HG03045 (cell line): Measurements from ENCODE around the gene CPTP.

Experiments
- ATAC-seq: cut with Tn5 transposase; IDR thresholded peaks from one replicate; pipeline ENCODE4 v1.9.1; 2021; ENCODE audit warnings: mild to moderate bottlenecking, moderate library complexity; ENCODE audit not compliant: unreplicated experiment

Gene CPTP

DNA sequence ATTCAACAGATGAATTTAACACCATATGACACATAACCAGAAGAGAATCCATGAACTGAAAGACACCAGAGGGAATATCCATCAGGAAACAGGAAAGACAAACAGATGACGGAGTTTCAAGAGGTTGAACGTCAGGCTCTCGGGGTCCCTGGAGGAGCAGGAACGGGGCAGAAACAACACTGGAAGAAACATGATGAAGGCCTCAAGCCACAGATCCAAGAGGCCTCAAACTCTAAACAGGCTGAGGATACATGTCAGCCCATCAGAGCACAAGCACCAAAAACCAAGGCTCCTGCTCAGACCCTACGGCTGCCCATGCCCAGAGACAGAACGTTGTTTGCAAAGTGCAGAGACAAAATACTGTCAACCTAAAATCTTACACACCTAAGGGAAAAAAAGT lies 7.2 kb upstream of the CPTP start:
- no peak for ATAC-seq

DNA sequence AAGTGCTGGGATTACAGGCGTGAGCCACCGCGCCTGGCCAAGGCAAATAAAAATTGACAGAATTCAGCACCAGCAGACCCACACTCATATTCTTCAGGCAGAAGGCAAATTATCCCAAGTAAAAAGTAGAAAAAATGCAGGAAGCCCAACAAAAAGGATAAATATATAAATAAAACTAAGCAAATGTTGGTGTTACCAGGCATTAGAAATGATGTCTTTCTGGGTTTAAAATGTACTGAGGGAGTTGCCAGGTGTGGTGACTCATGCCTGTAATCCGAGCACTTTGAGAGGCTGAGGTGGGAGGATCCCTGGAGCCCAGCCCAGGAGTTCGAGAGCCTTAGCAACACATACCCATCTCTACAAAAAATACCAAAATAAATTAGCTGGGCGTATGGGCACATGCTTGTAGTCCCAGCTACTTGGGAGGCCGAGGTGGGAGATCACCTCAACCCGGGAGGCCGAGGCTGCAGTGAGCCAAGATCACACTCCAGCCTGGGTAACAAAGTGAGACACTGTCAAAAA lies 6.4 kb upstream of the CPTP start:
- no peak for ATAC-seq

DNA sequence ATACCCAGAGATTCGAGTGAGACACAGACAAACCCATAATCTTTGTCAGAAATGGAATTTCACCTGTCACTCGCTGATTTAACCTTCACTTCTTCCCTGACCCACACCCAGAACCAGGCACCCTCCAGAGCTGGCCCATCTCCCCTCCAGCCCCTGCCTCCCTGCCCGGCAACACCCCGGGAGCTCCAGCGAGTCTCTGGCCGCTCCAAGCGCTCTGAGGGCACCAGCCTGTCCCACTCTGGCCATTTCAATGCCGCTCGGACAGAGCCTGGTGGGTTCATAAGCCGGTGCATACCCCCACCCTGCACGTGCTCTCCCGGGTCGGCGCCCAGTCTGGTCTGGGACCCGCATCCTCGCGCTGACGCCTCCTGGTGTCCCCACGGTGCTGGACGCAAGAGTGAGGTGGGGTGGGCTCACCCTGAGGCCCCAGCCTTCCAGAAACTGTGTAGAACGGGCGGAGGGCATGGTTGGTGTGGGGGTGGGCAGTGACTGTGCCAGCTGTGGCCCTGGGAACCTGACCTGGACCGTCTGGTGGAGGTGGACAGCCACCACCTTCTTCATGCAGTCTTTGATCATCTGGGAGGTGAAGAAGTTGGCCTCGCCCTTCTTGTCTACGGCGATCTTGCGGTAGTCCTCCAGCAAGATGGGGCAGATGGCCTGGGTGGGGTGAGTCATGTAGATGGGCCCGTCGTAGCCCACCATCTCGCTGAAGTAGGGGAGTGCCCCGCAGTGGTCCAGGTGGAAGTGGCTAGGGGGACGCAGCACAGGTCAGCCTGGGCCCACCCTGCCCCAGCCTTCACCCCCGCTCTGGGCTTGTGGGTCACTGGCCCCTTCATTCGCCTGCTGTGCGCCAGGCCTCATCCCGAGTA lies 5.6 kb upstream of the CPTP start:
- no peak for ATAC-seq

DNA sequence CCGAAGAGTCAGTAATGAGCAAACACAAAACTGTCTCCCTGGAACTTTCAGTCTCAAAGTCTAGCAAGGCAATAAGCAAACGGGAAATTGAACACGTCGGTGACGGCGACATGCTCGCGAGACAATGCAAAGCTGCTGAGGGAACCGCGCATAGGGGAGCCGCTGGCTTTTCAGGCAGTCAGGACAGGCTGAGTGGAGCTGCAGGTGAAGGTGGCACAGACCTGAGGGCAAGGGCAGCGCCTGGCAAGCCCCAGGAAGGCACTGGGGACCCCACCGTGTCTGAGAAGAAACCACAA lies 5.0 kb upstream of the CPTP start:
- no peak for ATAC-seq

DNA sequence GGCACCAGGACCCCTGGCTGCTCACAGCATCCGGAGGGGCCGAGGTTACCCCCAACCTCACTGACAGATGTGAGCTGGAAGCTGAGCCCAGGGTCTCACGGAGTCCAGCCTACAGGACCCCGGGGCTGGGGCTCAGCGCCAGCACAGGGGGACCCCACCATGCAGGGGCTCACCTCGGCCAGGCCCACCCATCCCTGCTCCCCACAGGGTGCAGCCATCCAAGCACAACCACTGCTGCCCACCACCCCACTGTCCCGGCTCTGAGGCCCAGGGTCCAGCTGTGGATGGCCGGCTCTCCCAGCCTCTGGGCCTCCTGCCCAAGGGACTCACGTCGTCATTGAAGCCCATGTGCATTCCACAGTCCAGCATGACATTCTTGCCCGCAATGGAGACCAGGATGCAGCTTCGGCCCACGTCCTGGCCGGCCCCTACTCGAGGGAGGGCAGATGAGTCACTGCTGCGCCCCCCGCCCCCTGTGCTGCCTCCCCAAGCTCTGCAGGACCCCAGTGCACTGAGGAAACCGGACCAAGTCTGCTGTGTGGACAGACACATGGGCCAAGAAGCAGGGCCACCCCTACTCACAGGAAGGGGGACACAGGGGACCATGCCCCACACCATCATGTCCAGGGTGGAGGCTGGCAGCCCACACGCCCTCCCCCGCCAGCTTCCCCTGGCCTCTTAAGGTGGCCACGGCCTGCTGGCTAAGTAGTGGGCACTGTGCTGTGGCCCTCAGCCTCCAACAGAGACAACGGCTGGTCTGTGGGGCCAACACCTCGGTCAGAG lies 3.7 kb upstream of the CPTP start:
- no peak for ATAC-seq

DNA sequence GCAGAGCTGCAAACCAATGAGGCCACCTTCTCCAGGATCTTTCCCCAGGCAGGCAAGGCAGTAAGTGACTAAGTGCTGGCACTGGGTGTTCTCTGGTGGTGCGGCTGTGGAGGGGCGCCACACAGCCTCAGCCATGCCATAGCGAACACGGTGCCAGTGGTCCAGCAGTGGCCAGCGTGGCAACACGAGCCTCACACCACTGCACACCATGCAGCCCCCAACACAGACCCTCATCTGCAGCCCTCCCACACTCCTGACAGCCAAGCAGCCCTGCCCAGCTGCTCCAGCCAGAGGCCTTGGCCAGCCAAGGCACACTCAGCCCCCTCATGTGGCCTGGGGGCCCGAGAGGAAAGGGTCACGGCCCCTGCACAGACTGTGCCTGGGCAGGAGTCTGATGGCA lies 3.1 kb upstream of the CPTP start:
- ATAC-seq: no peak

DNA sequence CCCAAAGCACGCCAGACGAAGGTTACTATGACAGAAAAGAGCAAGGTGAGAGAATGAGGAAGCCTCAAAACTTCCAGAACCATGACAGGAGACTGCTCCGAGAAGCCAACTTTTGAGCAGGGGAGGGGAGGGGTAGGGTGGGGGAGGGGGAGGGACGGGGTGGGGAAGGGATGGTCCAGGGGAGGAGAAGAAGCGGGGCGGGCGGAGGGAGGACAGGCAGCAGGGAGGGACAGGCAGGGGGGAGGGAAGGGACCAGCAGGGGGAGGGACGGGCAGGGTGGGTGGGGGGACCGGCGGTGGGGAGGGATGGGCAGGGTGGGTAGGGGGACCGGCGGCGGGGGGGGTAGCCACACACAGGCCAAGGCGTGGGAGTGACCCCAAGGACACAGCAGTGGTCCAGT lies 2.2 kb upstream of the CPTP start:
- ATAC-seq: no peak

DNA sequence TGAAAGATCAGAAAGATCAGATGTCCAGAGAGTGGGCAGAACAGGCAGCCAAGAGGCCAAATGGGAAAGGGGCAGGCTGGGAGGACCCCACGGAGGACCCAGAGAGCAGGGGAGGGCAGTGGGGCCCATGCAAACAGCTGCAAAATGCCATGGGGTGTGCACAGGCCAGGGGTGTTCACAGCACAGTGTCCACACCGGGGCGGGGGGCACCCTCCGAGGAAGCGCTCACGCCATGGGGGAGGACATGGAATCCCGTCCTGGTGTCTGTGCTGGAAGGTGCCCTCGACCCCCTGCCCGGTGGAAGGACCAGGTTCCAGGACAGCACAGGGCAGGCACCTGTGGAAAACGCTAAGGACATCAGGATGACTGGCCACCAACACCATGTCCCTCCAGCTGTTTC lies 1.6 kb upstream of the CPTP start:
- no peak for ATAC-seq

DNA sequence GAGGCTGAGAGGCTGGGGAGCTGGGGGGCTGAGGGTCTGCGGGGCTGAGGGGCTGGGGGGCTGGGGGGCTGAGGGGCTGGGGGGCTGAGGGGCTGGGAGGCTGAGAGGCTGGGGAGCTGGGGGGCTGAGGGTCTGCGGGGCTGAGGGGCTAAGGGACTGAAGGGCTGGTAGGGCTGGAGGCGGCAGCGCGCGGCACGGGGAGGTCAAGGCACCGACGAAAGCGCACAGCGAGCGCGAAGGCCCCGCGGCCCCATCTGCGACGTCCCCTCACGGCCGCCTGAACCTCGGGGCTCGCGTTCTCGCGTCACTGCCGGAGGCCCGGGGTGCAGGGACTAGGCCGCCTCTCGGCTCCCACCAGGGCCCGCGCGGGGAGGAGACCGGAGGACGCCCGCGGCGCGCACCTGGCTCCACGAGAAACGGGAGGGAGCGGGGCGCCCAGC lies 498 bp upstream of the CPTP start:
- ATAC-seq: peak; percentile 28

DNA sequence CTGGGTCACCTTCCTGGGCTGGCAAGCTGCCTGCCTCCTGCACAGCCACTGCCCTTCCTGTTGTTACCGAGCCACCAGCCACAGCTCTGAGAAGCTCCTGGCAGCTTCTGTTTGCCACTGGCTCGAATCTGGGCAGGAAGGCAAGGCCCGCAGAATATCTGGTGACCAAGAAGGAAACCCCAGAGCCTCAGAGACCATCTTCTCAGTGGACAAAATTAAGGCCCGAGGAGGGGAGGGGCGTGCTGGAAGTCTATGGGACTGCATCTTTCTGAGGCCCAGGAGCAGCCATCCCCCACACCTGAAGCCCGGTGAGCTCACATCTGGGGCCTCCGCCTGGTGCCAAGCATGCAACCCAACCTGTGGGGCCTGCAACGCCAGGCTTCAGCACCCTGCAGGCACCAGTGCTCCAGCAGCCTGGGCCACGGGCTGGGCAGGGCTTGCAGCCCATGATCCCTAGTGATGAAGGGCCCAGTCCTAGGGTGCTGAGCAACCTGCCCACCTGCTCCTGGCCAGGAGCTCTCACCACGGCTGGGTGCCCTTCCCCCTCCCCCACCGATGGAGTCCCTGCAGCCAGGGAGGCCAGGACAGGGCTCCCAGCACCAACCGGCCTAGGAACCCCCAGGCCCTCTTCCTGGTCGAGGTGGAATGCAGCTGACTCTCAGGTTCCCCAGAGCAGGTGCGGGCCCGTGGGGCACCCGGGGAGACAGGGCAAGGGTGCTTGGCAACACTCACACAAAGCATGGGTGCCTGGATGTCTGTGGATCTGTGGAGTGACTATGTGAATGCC lies 879 bp downstream of the CPTP start:
- ATAC-seq: no peak

DNA sequence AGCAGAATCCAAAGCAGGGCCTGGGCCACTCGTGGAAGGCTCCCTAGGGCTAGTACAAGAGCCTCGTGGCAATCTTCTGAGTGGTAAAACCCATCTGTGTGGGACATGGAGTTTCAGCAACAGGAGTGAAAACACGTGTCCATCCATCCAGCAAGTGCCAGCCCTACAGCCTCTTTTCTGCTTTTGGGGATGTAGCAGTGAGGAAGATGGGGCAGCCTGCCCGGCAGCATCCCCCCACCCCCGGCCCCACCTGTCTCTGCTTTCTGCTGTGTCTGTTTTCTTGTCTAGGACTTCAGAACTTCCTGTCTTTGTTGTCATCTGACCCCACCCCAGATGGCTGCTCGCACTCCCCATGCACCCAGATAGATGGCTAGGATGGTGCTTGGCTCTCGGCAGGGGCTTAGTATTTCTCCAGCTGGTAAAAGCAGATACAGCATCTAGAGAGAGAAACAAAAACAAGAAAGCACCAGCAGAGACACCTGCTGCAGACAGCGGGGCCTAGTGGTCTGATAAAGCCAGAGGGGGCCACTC lies 1.5 kb downstream of the CPTP start:
- no peak for ATAC-seq

DNA sequence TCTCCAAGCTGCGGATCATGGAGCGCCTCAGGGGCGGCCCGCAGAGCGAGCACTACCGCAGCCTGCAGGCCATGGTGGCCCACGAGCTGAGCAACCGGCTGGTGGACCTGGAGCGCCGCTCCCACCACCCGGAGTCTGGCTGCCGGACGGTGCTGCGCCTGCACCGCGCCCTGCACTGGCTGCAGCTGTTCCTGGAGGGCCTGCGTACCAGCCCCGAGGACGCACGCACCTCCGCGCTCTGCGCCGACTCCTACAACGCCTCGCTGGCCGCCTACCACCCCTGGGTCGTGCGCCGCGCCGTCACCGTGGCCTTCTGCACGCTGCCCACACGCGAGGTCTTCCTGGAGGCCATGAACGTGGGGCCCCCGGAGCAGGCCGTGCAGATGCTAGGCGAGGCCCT lies 2.7 kb downstream of the CPTP start:
- ATAC-seq: no peak

DNA sequence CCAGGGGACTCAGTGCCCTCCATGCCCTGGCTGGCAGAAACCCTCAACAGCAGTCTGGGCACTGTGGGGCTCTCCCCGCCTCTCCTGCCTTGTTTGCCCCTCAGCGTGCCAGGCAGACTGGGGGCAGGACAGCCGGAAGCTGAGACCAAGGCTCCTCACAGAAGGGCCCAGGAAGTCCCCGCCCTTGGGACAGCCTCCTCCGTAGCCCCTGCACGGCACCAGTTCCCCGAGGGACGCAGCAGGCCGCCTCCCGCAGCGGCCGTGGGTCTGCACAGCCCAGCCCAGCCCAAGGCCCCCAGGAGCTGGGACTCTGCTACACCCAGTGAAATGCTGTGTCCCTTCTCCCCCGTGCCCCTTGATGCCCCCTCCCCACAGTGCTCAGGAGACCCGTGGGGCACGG lies 3.7 kb downstream of the CPTP start:
- ATAC-seq: no peak

DNA sequence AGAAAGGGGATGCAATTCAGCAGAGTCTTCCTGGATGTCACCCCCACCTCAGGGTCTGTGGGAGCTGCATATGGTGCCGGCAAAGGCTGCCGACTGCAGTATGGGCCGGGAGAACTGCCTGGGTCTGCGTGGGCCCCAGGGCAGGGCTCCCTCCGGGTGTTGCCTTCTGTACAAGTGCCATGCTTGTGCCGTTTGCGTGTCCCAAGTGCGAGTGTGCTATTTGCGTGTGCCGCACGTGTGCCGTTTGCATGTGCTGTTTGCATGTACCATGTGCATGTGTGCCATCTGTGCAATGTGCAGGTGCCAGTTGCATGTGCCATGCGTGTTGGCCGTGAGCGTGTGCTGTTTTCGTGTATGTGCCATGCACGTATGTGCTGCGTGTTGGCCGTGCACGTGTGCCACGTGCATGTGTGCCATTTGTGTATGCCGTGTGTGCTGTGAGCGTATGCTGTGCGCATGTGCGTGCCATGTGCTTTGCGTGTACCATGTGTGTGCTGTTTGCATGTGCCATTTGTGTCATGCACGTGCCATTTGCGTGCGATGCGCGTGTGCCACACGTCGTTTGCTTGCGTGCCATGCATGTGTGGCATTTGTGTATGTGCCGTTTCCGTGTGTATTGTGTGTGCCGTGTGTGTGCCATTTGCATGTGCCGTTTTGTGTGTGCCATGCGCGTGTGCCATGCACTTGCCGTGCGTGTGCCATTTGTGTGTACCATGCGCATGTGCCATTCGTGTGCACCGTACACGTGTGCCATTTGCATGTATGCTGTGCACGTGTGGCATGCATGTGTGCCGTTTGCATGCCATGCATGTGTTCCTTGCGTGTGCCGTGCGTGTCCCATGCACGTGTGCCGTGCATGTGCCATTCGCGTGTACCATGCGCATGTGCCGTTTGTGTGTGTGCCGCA lies 5.0 kb downstream of the CPTP start:
- no peak for ATAC-seq

DNA sequence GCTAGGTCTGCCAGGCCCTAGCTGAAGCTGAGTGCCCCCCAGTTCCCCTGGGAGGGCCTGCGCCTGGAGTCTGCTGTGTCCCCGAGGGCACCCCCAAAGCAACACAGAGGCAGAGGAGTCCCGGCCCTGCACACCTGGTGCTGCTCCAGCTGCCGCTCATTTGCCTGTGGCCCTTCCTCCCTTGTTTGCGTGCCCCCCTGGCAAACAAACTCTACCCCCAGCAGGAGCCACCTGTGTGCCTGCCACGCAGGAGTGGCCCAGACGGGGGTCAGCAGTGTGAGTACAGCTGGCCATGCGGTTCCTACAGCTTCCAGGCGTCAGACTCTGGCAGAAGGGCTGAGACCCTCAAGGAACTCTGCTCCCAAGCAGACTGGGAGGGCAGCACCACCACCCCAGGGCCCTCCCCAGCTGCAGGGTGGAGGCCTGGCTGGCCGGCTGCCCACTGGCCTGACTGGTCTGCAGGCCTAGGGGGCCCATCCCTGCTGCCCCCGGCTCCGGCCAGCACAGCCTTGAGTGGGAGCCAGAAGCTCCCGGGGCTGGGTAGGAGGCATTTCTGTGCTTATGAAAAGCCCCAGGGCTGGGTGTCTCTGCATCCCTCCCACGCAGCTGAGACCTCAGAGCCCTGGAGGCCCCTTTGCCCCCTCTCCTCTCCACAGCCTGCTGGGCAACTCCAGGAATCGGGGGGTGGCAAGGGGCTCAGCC lies 5.9 kb downstream of the CPTP start:
- no peak for ATAC-seq

DNA sequence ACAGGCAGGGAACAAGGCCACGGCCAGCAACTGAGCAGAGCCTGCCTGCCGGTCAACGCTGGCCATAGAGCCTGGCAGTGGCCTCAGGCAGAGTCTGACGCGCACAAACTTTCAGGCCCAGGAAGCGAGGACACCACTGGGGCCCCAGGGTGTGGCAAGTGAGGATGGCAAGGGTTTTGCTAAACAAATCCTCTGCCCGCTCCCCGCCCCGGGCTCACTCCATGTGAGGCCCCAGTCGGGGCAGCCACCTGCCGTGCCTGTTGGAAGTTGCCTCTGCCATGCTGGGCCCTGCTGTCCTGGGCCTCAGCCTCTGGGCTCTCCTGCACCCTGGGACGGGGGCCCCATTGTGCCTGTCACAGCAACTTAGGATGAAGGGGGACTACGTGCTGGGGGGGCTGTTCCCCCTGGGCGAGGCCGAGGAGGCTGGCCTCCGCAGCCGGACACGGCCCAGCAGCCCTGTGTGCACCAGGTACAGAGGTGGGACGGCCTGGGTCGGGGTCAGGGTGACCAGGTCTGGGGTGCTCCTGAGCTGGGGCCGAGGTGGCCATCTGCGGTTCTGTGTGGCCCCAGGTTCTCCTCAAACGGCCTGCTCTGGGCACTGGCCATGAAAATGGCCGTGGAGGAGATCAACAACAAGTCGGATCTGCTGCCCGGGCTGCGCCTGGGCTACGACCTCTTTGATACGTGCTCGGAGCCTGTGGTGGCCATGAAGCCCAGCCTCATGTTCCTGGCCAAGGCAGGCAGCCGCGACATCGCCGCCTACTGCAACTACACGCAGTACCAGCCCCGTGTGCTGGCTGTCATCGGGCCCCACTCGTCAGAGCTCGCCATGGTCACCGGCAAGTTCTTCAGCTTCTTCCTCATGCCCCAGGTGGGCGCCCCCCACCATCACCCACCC lies 6.7 kb downstream of the CPTP start, which contains the start of gene TAS1R3:
TAS1R3 (plus strand) TSS at position 213 of the 898 bp plus-strand sequence; CDS start at position 279, 66 bp downstream.
- no peak for ATAC-seq

DNA sequence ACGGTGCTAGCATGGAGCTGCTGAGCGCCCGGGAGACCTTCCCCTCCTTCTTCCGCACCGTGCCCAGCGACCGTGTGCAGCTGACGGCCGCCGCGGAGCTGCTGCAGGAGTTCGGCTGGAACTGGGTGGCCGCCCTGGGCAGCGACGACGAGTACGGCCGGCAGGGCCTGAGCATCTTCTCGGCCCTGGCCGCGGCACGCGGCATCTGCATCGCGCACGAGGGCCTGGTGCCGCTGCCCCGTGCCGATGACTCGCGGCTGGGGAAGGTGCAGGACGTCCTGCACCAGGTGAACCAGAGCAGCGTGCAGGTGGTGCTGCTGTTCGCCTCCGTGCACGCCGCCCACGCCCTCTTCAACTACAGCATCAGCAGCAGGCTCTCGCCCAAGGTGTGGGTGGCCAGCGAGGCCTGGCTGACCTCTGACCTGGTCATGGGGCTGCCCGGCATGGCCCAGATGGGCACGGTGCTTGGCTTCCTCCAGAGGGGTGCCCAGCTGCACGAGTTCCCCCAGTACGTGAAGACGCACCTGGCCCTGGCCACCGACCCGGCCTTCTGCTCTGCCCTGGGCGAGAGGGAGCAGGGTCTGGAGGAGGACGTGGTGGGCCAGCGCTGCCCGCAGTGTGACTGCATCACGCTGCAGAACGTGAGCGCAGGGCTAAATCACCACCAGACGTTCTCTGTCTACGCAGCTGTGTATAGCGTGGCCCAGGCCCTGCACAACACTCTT lies 7.6 kb downstream of the CPTP start:
- no peak for ATAC-seq
